Stimulated activated CD4-positive, alpha-beta T cell treated with anti-CD3 and anti-CD28 coated beads, Interleukin-1b, Interleukin-23, amount 100 ng/mL, for 1 hour (primary cell): ENCODE measurements around the gene RYR2.

ENCODE experiments used
- DNase-seq, 2 donors: peaks; one replicate each; pipeline ENCODE4 v3.0.0-alpha.2; 2020; ENCODE audit warnings: low read depth in 2 of 2

Gene RYR2

DNA sequence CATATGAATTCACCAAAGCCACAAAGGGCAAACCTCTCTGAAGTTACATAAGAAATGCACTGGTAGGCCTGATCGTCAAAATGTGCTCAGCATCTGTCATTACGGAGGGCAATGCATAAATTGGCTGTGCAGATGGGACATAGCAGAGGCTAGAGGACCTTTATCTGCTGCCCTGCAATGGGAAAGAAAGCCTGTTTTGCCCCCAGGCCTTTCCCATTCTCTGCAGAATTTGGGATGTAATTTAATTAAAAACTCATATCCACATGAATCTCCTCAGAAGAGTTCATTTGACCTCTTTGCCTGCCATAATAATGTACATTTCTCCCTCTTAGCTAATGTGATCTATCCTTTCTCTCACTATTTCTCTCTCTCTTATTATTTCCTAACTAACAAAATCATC, 690.7 kb downstream of the RYR2 start:
- no peak for DNase-seq

DNA sequence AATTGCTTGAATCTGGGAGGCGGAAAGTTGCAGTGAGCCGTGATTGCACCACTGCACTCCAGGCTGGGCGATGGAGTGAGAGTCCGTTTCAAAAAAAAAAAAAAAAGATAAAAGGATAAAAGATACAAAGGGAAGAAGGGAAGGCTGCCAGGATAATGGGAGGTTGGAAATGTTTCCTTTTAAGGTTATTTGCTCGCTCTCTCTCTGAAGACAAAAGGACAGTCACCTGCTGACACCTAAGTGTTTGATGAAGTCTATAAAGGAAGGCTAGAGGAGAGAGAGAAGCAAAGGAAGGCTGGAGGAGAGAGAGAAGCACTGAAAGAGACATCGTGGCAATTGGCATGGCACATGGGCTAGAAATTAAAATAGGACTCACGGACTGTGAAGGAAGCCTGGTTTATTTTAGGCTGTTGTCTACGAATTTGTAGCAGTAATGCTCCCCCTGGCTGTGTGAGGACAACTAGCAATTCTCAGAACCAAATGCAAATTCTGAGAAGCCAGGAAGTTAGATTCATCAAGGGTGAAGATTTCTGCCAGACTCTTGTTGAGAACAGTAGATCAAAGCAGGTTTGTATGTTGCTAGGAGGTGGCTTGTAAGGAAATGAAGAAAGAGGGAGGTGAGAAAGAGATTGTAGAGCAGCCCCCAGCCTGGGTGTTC, 694.5 kb downstream of the RYR2 start:
- DNase-seq: no peak

DNA sequence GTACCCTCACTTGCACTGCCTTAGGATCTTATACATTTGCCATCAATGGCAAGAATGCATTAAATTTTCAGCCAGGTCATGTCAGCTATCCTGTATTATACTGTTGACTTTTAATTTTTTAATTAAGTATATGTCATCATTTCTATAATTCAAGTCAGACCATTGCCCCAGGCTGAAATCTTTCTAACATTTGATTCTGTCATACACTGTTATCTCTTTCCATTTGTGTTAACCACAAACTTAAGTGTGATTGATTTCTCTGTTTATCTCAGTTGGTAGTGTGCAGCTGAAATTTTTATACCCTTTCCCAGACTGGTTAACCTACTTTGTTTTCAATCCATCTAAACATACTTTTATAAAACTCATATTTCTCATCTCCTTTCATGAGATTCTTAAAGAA, 695.5 kb downstream of the RYR2 start:
- no peak for DNase-seq

DNA sequence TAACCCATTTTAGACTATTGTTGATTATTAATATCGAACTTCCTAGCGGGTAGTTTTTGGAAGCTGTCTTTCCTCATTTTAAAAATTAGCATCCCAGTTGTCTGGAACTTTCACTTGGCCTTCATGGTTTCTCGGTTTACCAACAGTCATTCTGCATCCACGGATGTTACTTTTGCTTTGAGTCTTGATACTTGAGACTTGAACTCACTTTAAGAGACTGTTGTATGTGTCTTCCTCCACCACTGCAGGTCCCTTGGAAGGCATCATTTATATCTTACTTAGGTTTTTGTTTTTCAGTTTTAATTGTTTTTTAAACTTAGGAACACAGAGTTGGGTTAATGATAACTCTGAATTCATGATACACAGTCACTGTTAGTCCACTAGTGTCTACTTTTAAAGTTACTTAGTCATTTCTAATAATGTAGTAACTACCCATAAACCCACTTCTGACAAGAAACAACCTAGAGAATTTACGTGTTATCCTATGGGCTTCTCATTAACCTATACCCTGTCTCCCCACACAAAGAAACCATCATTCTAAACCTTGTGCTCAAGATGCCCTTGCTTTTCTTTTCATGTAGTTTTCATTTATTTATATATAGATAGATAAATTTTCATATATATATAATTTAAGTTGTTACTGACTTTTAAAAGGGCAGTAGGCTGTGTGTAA, 696.1 kb downstream of the RYR2 start:
- no peak for DNase-seq

DNA sequence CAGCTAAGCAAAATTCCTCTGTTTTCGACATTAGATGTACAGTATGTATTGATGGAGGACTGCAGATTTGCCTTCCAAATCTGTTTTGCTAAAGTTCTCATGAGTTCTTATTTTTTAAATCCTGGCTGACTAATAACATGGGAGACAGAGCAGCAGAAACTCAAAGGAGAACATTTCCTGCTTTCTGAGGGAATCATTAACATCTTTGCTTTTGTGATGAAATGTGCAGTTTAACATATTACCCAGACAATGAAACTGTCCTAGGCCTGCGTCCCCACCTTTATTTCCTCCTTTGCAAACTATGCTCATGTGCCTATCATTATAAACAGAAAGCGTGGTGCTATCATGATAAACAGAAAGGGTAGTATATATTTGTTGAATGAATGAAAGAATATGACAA, 698.9 kb downstream of the RYR2 start:
- DNase-seq: no peak

DNA sequence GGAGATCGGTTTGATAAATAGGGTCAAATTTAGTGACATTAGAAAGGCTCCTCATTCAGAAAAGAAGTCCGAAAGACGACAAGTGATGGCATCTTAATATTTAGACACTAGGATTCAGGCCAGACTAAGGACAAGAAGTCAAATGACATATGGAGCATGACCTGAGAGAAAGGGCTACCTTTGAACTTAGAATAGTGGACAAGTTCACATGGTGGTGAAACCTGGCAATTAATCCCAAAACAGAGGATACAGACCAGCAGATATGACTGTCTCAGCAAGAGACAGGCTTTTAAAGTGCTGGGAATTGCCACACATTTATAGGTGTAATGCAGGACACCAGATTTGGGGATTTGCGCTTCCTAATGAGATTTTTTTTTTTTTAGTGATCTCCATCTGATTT, 703.6 kb downstream of the RYR2 start:
- DNase-seq: no peak

DNA sequence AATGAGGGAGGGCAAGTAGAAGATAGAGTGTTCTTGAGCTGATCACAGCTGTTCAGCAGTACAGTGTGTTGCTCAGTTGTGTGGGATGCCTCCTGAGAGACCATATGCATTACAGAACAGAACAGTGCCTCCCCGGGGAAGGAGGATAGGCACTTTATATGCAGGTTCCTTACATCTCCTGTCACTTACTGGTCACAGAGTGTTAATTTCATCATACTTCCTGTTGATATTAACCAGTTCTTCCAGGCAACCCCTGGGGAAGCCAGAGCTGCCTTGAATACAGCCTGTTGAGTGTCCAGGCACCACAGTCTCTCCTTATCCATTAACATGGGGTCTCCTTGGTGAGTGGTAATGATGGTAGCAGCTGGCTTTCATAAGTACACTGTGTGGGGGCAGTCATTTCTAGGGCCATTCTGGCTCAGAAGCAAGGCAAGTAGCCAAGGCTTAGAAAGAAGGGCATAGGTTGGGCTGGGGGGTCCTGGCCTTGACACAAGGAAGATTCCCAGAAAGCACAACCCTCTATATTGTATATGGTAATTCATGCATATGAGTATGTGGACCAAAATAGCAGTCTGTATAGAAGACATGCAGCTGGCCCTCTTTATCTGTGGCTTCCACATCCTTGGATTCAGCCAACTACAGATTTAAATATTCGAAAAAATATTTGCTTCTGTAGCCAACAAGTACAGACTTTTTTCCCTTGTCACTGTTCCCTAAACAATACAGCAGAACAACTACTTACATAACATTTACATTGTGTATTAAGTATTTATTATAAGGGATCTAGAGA, 706.4 kb downstream of the RYR2 start:
- no peak for DNase-seq

DNA sequence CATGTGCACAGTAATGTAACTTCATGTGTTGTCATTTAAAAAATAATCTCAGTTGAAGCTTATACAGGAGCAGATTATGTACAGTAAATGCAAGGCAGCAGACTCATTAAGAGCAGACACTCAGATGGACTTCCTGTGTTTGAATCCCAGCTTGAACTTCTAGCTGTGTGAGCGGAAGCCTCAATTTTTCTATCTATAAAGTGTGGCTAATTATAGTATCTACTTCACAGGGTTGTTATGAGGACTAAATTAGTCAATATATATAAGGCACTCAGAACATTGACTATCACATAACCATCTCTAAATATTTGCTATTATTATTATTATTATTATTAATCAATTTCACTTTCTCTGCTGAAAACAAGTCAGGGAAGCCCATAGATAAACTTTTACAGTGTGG, 707.1 kb downstream of the RYR2 start:
- no peak for DNase-seq

DNA sequence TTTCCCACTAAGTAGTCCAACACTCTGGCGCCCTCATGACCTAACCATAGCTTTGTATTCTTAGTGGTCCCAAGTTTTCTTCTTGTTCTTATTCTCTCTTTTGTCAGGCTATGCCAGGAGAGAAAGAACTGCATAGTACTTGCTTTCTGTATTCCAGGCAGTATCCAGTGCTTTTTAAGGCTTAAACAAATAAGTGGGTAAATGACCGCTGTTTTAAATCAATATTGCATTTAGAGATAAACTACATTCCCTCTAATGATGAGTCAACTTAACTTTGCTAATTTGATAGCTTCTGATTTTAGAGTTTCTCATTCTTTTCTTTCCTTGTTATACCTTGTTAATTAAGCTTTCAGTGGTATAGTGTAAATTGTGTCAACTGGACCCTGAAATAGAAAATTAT, 709.1 kb downstream of the RYR2 start:
- DNase-seq: no peak

DNA sequence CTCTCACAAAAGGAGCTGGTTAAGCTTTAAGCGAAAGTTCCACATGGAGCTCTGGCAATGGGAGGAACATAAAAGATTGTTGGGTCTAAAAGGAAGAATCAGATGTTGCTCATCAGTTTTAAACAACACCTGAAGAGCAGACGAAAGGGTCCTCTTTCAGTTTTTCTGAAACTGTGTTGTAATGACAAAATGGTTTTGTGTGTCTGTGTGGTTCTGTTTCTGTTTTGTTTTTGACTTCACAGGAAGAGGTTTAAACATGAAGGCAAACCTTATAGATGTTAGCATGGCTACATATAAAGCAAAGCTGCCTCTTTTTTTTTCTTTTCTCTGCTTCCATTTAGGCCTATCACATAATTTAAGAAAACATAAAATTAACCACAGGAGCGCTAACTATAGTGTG, 712.6 kb downstream of the RYR2 start:
- no peak for DNase-seq

DNA sequence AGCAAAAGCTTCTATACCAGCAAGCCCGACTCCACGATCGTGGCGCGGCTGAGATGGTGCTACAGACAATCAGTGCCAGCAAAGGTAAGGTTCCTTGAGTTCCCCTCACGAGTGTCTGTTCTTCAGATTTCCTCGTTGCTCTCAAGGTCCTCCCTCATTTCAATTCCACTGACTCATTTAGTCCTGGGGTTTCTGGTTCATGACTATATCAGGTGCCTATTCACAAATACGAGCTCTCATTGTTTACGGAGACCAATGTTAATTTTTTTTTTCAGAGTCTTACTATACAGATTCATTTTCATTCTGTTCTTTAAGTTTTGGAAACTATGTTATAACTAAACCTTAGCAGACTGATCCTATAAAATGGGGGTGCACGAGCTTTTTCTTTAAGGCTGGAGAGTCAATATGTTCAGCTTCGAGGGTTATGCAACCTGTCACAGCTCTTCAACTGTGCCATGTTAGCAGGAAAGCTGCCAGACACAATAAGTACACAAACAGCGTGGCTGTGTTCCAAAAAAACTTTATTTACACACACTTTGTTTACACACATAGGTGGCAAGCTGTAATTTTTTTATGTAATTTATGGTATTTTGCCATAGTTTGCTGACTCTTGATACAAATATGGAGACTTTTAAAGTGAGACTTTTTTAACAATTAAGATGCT, 714.5 kb downstream of the RYR2 start:
- no peak for DNase-seq

DNA sequence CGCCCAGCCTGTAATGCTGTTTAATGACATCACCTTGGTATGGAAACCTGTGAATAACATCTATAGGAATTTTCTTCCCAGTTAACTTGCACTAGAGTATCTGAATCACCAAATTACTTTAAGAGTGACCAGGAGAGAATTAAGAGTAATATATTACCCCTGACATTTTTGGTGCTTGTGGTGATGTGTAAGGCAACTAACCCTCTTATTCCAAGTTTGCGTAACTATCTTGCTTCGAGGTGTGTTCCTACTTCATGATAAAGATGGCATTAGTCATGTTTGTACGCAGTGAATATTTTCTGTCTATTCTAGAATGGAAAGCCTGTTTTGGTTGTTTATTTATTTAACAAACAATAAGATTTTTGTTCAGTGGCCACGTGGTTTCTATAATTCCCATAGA, 717.4 kb downstream of the RYR2 start:
- DNase-seq: no peak

DNA sequence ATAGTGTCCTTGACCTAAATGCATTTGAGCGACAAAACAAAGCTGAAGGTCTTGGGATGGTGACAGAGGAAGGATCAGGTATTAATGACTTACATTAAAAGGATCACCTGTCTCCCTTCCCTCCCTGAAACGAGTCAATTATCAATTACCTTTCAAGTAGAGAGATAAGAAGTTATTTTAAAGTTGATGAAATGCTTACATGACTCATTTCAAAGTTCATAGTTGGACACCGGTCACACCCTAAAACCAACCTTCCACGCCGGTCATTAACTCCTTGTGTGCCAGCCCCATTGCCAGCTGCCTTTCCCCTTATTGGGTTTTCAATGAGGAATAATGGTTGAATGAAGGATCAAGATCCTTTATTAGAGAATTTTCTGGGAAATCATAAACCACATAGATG, 719.0 kb downstream of the RYR2 start:
- DNase-seq: no peak

DNA sequence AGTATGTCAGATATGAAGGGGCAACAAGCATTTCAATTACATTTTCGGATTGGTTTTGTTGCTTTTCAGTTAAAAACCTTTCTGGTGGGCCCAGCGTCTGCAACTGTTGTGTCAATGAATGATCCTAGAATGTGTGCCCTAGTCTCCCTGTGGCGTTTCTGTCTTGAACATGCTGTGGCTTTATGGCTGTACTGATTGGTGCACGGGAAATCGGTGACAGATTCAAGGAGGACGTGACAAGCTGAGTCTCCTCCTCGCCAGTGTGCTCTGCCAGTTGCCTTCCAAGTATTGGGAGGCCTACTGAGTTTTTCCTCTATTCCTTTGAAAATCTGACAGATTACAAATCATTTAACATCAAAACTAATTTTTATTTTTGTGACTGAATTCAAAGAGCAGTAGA, 721.2 kb downstream of the RYR2 start:
- no peak for DNase-seq

DNA sequence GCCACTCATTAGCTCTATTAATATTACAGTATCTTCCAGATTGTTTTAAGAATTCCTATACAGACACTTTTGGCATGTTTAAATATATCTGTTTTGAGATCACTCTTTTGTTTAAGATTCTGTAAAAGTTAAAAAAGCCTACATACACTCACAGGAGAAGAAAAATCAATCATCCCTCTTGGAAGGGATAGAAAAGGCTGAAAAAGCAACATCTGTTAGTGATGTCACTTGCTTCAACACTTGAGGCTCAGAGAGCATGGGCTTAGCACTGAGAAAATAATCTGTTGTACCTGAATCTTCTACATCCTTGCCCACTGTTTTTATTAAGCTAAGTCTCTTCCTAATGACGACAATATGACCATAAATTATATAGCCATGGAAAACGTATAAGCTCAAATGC, 721.8 kb downstream of the RYR2 start:
- DNase-seq: no peak

DNA sequence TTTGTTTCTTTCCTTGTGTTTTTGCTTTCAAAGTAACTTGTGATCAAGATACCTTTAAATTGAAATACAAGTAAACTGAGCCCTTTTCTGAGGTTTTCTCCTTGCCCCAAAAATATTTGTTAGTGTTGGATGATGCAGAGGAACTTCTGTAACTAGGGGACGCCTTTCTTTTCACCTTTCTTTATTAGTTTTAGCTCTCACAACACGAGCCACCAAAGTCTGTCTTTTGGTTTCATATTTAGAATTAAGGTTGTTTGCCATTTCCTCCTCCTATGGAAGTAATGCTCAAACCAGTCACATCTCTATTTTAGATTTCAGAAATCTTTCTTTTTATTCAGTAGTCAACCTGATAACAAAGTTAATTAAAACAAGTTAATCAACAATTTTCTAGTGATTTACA, 727.9 kb downstream of the RYR2 start:
- no peak for DNase-seq

DNA sequence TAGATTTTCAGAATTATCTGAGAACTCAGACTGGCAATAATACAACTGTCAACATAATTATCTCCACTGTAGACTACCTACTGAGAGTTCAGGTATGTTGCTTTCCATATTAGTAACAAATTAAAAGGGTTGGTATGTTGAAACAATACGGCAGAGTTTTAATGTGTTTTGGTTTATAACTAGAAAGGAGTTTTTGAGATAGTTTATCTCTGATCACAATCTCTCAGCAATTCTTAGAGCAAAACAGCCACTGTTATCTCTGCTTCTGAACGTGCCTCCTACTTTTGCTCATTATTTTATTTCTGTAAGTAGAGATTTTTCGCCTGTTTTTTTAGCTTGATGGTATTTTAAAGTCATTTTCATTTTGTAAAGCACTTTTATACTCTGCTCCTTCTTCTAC, 730.0 kb downstream of the RYR2 start:
- DNase-seq: no peak

DNA sequence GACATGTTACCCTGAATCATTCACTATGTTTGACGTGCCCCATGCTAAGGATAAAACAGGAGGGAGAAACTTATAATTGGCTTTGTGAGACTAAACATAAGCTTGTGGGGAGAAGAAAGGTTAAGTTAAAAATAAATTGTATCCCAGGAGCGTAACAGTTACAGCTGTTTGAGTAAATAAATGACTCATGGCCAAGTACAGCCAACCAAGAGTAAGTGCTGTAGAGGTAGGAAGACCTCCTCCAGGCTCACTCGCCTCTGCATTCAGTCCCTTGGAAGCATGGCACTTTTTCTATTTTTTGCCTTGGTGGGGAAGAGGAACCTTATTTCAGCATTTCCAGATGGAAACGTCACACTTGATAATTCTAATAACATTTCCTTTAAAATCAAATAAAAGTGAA, 732.3 kb downstream of the RYR2 start:
- DNase-seq: no peak

DNA sequence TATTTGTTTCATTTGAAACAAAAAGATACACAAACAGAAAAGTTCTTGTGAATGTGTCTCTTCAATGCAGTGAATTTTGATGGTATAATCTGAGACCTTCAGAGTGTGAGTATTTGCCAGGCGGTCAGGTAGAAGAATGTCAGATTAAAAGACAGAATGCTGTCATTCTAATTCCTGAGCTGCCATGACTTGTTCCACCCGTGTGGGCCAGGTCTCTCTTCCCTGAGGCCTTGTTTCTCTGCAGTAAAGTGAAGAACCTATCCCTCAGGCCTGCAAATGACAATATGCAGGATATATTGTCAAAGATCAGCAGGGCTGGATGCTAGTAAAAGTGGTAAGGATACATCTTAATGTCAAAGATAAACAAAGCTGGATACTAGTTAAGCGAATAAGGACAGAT, 737.4 kb downstream of the RYR2 start:
- no peak for DNase-seq

DNA sequence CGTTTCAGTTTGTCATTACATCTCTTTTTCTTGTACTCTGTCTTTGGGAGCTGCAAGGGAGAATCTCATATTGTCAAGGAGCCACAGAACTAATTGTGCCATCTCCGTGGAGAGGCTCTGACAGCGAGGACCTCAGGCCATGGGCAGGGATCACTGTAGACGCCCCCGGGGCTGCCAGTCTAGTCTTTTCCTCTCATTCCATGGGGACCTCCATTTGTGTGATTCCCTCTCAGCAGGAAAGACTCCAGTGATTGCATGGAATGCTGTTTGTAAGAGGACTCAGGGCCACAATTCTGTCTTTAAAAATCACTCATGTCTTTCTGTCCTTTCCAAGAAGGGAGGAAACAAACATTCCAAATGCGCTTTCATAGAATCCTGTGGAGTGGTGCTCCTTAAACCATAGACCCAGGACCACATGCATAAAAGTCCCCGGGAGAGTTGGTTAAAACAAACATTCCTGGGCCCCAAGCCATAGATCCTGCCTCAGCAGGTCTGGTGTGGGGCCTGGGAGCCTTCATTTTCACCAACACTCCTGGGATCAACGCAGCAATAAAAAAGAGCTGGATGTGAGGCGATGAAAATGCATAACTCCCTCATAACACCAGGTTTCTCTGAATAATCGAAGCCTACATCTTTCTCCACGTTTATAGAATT, 744.2 kb downstream of the RYR2 start:
- DNase-seq: no peak

DNA sequence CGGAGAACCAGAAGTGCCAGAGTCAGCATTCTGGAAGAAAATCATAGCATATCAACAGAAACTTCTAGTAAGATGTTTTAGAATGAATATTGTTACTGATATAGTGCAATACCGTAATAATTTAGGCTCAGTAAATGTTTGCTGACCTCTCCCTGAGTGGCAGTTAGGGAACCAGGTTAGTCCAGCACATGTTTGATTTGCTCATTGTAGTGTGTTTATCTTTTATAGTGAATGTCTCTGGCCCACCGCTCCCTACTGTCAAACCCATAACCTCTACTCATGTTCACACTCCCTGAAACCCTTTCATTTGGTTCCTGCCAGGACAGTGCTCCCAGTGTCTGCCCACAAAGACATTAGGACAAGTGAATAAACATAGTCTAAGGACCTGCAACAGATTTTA, 746.1 kb downstream of the RYR2 start:
- no peak for DNase-seq

DNA sequence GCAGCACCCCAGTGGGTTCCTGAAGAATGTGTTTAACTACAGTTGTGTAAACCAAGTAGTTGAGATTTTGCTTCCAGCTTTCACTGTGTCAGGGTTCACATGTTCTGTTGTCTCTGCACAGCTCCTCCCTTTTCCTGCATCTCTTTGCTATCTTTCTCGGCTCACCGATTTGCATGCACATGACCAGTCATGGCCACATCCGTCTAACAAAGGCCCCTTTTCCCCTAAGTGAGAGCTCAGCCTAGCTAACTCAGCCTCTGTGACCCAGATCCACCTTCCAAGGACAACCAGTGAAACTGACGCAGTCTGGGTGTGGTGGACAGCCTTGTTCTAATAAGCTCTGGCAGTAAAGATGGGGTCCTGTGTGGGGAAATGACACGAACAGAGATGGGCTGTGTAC, 747.6 kb downstream of the RYR2 start:
- no peak for DNase-seq
